ENCODE data around the gene ELFN2. TPM values are rescaled to one million over a fixed set of nuclear protein-coding genes. Genes with fewer than 3 reads are reported as not detected.
"Not testable (repeated sequence)": the region's sequence is repeated elsewhere in the genome, so short reads cannot be mapped to it uniquely, and the experiment has no call there.

ELFN2 gene
- total and polyA plus RNA-seq, 4 experiments from 2014 or later: 0.32 to 0.55 TPM; not detected in 2

DNA sequence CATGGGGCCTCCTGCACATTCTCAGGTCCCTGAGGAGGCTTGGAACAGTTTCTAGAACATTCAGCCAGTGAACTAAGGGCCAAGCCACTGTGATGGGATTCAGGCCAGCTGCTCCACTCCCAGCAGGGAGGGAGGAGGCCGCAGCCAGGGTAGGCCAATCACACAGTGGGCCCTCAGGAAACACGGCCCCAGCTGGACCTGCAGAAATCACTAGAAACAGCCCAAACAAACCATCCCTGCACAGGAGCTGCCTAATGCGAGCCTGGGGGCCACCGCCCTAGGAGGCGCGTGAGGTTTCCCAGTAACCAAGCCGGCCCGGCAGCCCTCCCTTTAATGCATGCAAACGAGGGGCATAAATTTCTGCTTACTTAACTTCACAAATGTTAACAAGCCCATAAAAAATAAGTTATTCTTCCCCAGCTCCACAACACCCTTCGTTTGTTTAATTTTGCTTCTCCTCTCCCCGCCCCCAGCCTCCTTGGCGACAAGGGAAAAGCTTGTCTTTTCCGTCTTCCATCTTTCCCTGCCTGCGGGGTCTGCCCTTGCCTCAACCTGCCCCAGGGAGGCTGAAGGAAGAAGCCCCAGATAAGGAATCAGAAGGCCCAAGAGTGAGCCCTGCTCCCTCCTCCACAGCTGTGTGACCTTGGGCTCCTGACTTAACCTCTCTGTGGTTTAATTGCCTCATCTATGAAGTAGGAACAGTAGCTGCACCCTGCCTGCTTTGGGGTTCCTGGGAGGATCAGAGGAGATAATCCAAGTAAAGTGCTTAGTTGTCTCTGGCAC lies 25.7 kb downstream of the ELFN2 start:
- ChIA-PET CTCF (ENCODE audit: partially characterized antibody) (no interaction called here), POLR2A (ENCODE audit: partially characterized antibody) (no interaction called here)
- intact Hi-C loops (cut with micrococcal nuclease): no loop called here
- no peaks in the 10 kb centered on the region for H3K4me1 ChIP-seq (ENCODE audit: insufficient read depth, low read length)
- peaks cover 2 to 7% of the 10 kb centered on the region in 2 donors for H3K27me3 Mint-ChIP-seq
- H3K36me3 ChIP-seq (ENCODE audit: insufficient read depth, low read length): no peaks in the 10 kb centered on the region
- no peak overlapping the region for H3K27ac ChIP-seq (ENCODE audit: low read depth, low read length)
- H3K27me3 ChIP-seq (ENCODE audit: insufficient read depth, low read length): no peaks in the 10 kb centered on the region
- peaks cover 0 to 2% (median 0%) of the 10 kb centered on the region in 8 donors for H3K9me3 Mint-ChIP-seq
- no peak overlapping the region for H3K27ac Mint-ChIP-seq
- DNase-seq: no peak
- H3K9me3 ChIP-seq (ENCODE audit: control insufficient read depth in 1 of 2, low read length in 2 of 2): no peaks in the 10 kb centered on the region
- no peak overlapping the region for H3K4me3 ChIP-seq (ENCODE audit: low read length in 2 of 2)
- no peaks in the 10 kb centered on the region for H3K36me3 Mint-ChIP-seq
- no peaks in the 10 kb centered on the region for H3K4me1 Mint-ChIP-seq
- H3K4me3 Mint-ChIP-seq: no peak overlapping the region

DNA sequence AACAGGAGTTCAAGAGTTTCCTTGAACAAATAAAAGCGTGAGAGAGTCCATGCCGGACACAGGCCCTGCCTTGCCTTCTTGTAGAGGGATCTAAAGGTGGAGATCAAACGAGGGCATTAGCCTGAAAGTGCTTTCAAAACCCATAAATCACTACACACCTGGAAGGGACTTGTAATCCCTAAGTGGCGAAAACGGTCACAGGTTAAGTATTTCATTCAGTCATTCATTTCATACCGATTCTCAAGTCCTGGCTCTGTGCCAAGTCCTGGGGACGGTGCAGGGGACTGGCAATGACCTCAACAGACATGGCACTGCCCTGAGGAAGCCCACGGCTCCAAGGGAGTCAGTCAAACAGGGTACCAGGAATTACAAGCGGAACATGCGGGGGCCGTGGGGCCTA lies 26.6 kb downstream of the ELFN2 start:
- intact Hi-C loops (cut with micrococcal nuclease): no loop called here
- ChIA-PET CTCF (ENCODE audit: partially characterized antibody) (no interaction called here), POLR2A (ENCODE audit: partially characterized antibody) (no interaction called here)
- no peak for DNase-seq
- no peaks in the 10 kb centered on the region for H3K9me3 ChIP-seq (ENCODE audit: control insufficient read depth in 1 of 2, low read length in 2 of 2)
- no peaks in the 10 kb centered on the region for H3K4me1 Mint-ChIP-seq
- H3K4me1 ChIP-seq (ENCODE audit: insufficient read depth, low read length): no peaks in the 10 kb centered on the region
- H3K4me3 Mint-ChIP-seq: no peak overlapping the region
- peaks cover 4 to 9% of the 10 kb centered on the region in 2 donors for H3K27me3 Mint-ChIP-seq
- H3K4me3 ChIP-seq (ENCODE audit: low read length in 2 of 2): no peak overlapping the region
- H3K36me3 ChIP-seq (ENCODE audit: insufficient read depth, low read length): no peaks in the 10 kb centered on the region
- peaks cover 0 to 2% (median 0%) of the 10 kb centered on the region in 8 donors for H3K9me3 Mint-ChIP-seq
- no peaks in the 10 kb centered on the region for H3K36me3 Mint-ChIP-seq
- no peak overlapping the region for H3K27ac Mint-ChIP-seq
- H3K27me3 ChIP-seq (ENCODE audit: insufficient read depth, low read length): no peaks in the 10 kb centered on the region
- no peak overlapping the region for H3K27ac ChIP-seq (ENCODE audit: low read depth, low read length)

DNA sequence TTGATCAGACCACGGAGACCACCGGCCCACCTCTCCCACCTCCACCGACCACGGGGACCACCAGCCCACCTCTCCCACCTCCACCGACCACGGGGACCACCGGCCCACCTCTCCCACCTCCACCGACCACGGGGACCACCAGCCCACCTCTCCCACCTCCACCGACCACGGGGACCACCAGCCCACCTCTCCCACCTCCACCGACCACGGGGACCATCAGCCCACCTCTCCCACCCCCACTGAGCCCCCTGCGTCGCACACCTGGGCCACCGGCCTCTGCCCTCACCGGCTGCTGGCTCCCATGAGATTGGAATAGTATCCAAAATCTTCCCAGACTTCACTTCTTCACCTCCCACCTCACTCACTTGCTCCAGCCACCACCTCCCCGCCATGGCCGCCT lies 27.8 kb downstream of the ELFN2 start:
- H3K27ac Mint-ChIP-seq; H3K4me3 ChIP-seq (ENCODE audit: low read length in 2 of 2); H3K9me3 Mint-ChIP-seq: not testable (repeated sequence)

DNA sequence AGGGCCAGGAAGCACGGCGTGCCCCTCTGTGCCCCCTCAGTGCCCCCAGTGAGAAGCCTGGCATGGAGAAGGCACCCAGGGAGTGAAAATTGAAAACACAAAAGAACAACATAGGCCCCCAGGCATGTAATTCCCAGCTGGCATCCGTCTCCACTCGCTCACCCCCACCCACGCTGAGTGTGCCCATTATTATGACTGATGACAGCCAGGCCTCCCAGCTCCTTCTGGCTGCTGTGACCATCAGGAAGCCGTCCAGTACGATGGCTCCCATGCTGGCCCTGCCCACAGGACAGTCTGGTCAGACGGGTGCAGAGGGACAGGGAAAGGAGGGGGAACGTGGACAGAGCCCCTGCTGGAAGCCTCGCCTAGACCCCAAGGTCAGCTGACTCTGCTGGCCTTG lies 30.1 kb downstream of the ELFN2 start:
- DNase-seq: no peak
- Mint-ChIP-seq H3K4me3 (peak overlapping the region in 1 of 8 donors; percentile 29), H3K27ac (no peak overlapping the region), H3K9me3 (peaks cover 0 to 2% (median 0%) of the 10 kb centered on the region in 8 donors), H3K36me3 (no peaks in the 10 kb centered on the region), H3K27me3 (peaks cover 7 to 10% of the 10 kb centered on the region in 2 donors), H3K4me1 (no peaks in the 10 kb centered on the region)
- intact Hi-C loops (cut with micrococcal nuclease): no loop called here
- no peak overlapping the region for H3K27ac ChIP-seq (ENCODE audit: low read depth, low read length)
- POLR2A ChIA-PET (ENCODE audit: partially characterized antibody): no interaction called here
- CTCF ChIA-PET (ENCODE audit: partially characterized antibody): no interaction called here
- H3K9me3 ChIP-seq (ENCODE audit: control insufficient read depth in 1 of 2, low read length in 2 of 2): no peaks in the 10 kb centered on the region
- H3K27me3 ChIP-seq (ENCODE audit: insufficient read depth, low read length): no peaks in the 10 kb centered on the region
- no peaks in the 10 kb centered on the region for H3K36me3 ChIP-seq (ENCODE audit: insufficient read depth, low read length)
- no peak overlapping the region for H3K4me3 ChIP-seq (ENCODE audit: low read length in 2 of 2)
- no peaks in the 10 kb centered on the region for H3K4me1 ChIP-seq (ENCODE audit: insufficient read depth, low read length)

More for the DNA sequence above, 27.8 kb downstream of the ELFN2 start:
- H3K27me3 ChIP-seq (ENCODE audit: insufficient read depth, low read length); POLR2A ChIA-PET (ENCODE audit: partially characterized antibody); H3K36me3 ChIP-seq (ENCODE audit: insufficient read depth, low read length); H3K36me3 Mint-ChIP-seq; H3K27me3 Mint-ChIP-seq; DNase-seq; H3K4me3 Mint-ChIP-seq; intact Hi-C loops (cut with micrococcal nuclease); H3K4me1 ChIP-seq (ENCODE audit: insufficient read depth, low read length); H3K27ac ChIP-seq (ENCODE audit: low read depth, low read length); H3K9me3 ChIP-seq (ENCODE audit: control insufficient read depth in 1 of 2, low read length in 2 of 2); H3K4me1 Mint-ChIP-seq; CTCF ChIA-PET (ENCODE audit: partially characterized antibody): not testable (repeated sequence)

DNA sequence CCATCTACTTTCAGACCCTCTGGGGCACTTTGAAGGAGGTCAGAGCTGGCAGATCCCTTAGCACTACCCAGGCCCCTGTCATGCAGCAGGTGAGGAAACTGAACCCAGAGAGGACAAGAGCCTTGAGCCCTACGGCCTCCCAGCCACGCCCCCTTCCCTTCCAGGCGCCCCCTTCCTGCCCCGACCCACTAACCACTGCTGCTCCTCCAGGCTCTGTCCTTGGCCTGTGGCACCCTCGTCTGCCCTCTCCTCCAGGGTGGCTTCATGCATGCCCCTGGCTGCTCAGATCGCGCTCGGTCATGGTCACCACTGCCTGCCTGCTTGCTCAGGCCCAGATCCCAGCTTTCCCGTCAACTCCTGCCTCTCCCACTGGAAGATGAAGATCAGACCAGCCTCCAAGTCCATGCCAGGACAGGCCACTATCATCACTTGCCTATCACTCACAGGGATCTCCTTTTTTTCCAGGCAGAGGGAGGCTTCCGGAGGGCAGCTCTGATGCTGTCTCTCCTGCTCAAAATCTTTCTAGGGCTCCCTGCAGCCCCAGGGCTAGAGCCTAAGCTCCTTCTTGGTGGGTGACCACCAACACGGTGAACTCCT lies 30.7 kb downstream of the ELFN2 start:
- no peak for DNase-seq
- ChIA-PET CTCF (ENCODE audit: partially characterized antibody) (no interaction called here), POLR2A (ENCODE audit: partially characterized antibody) (no interaction called here)
- intact Hi-C loops (cut with micrococcal nuclease): no loop called here
- peaks cover 0 to 2% (median 0%) of the 10 kb centered on the region in 8 donors for H3K9me3 Mint-ChIP-seq
- Histone ChIP-seq H3K9me3 (ENCODE audit: control insufficient read depth in 1 of 2, low read length in 2 of 2) (no peaks in the 10 kb centered on the region), H3K4me1 (ENCODE audit: insufficient read depth, low read length) (no peaks in the 10 kb centered on the region), H3K27ac (ENCODE audit: low read depth, low read length) (no peak overlapping the region), H3K36me3 (ENCODE audit: insufficient read depth, low read length) (no peaks in the 10 kb centered on the region), H3K27me3 (ENCODE audit: insufficient read depth, low read length) (no peaks in the 10 kb centered on the region), H3K4me3 (ENCODE audit: low read length in 2 of 2) (no peak overlapping the region)
- no peaks in the 10 kb centered on the region for H3K4me1 Mint-ChIP-seq
- H3K4me3 Mint-ChIP-seq: no peak overlapping the region
- no peaks in the 10 kb centered on the region for H3K36me3 Mint-ChIP-seq
- H3K27ac Mint-ChIP-seq: no peak overlapping the region
- H3K27me3 Mint-ChIP-seq: peaks cover 7 to 12% of the 10 kb centered on the region in 2 donors

DNA sequence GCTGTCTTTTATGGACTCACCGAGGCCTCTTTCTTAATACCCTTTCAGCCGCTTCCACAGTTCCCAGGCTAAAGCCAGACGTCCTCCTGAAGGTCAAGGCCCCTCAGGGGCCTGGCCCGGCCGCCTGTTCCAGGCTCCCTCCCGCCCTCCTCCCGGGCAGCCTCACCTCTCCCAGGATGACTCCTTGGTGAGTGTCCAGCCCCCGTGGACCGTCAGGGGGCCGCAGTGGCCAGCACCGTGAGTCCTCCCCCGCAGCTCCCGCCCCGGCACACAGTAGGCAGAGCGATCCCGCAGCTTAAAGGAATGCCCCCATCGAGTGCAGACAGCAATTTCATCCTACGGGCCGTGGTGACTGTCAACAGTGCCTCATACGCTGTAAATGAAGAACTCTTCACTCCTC lies 32.9 kb downstream of the ELFN2 start:
- Mint-ChIP-seq H3K27ac (no peak overlapping the region), H3K36me3 (no peaks in the 10 kb centered on the region), H3K4me1 (no peaks in the 10 kb centered on the region), H3K4me3 (peak overlapping the region in 1 of 8 donors; percentile 57), H3K27me3 (peaks cover 7 to 15% of the 10 kb centered on the region in 2 donors), H3K9me3 (peaks cover 0 to 2% (median 0%) of the 10 kb centered on the region in 8 donors)
- ChIA-PET POLR2A (ENCODE audit: partially characterized antibody) (no interaction called here), CTCF (ENCODE audit: partially characterized antibody) (no interaction called here)
- Histone ChIP-seq H3K4me3 (ENCODE audit: low read length in 2 of 2) (no peak overlapping the region), H3K27me3 (ENCODE audit: insufficient read depth, low read length) (no peaks in the 10 kb centered on the region), H3K9me3 (ENCODE audit: control insufficient read depth in 1 of 2, low read length in 2 of 2) (no peaks in the 10 kb centered on the region), H3K4me1 (ENCODE audit: insufficient read depth, low read length) (no peaks in the 10 kb centered on the region), H3K36me3 (ENCODE audit: insufficient read depth, low read length) (no peaks in the 10 kb centered on the region), H3K27ac (ENCODE audit: low read depth, low read length) (no peak overlapping the region)
- intact Hi-C loops (cut with micrococcal nuclease): no loop called here
- DNase-seq: no peak

DNA sequence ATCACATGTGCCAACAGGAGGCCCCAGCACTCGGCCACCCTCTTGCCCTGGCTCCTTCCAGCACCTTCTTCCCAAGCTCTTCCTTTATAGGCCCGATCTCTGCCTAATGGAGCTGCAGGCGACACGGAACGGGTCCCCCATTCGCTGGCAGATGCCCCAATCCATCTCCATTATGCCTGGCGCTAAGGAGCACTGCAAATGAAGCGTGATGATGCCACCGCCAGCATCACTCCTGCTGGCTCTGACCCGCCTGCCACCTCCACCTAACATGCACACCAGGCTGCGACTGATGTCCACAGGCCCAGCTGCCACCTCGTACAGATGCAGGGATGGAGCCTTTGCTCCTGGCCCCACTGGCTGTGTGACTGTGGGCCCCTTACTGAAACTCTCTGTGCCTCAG lies 33.5 kb downstream of the ELFN2 start:
- ChIA-PET POLR2A (ENCODE audit: partially characterized antibody) (no interaction called here), CTCF (ENCODE audit: partially characterized antibody) (no interaction called here)
- Mint-ChIP-seq H3K36me3 (no peaks in the 10 kb centered on the region), H3K27me3 (peaks cover 8 to 15% of the 10 kb centered on the region in 2 donors), H3K4me3 (no peak overlapping the region), H3K4me1 (no peaks in the 10 kb centered on the region), H3K9me3 (peaks cover 0 to 2% (median 0%) of the 10 kb centered on the region in 8 donors), H3K27ac (no peak overlapping the region)
- H3K36me3 ChIP-seq (ENCODE audit: insufficient read depth, low read length): no peaks in the 10 kb centered on the region
- H3K27me3 ChIP-seq (ENCODE audit: insufficient read depth, low read length): no peaks in the 10 kb centered on the region
- H3K4me1 ChIP-seq (ENCODE audit: insufficient read depth, low read length): no peaks in the 10 kb centered on the region
- no peak overlapping the region for H3K27ac ChIP-seq (ENCODE audit: low read depth, low read length)
- intact Hi-C loops (cut with micrococcal nuclease): no loop called here
- H3K9me3 ChIP-seq (ENCODE audit: control insufficient read depth in 1 of 2, low read length in 2 of 2): no peaks in the 10 kb centered on the region
- no peak for DNase-seq
- H3K4me3 ChIP-seq (ENCODE audit: low read length in 2 of 2): no peak overlapping the region
